K562 (cell line): ENCODE results near the gene AMN1. TPM values are rescaled to one million over a fixed set of nuclear protein-coding genes. Genes with fewer than 3 reads are reported as not detected.

ENCODE experiments used
- BCL6 ChIP-seq: fragments of 250-450 bp; sonication (Bioruptor Pico); IDR thresholded peaks from 2 replicates; pipeline ENCODE4 v1.4.0; 2020
- BCLAF1 ChIP-seq, 2 experiments: fragments of 450-650 bp in 1 of 2; IDR thresholded peaks; 2 replicates each; pipeline ENCODE4 v1.6.1; 2011 to 2017; ENCODE audit warnings: low read depth in 2 of 2, antibody characterized with exemption in 1 of 2, borderline replicate concordance in 1 of 2, low read length in 1 of 2, mild to moderate bottlenecking in 1 of 2, mixed read lengths in 1 of 2; ENCODE audit not compliant: control insufficient read depth in 1 of 2
- CBFA2T2 ChIP-seq: fragments of 450-650 bp; conservative IDR thresholded peaks from 2 replicates; pipeline ENCODE4 v1.6.1; 2017; ENCODE audit warnings: mild to moderate bottlenecking
- CBFA2T3 ChIP-seq: fragments of 450-650 bp; IDR thresholded peaks from 2 replicates; pipeline ENCODE4 v1.6.1; 2017
- CBFB ChIP-seq: sonication (generic); formaldehyde crosslinking; IDR thresholded peaks from 2 replicates; pipeline ENCODE4 v1.4.0; 2020; ENCODE audit warnings: mild to moderate bottlenecking, missing genetic modification reagents
- CBX1 ChIP-seq: sonication (generic); IDR thresholded peaks from 2 replicates; pipeline ENCODE4 v1.6.1; 2016; ENCODE audit warnings: antibody characterized with exemption, low read depth, mild to moderate bottlenecking
- CBX8 ChIP-seq: fragments of 200-600 bp; sonication (generic); IDR thresholded peaks from 2 replicates; pipeline ENCODE4 v1.6.1; 2012; ENCODE audit warnings: borderline replicate concordance, mixed run types, low read depth, mild to moderate bottlenecking, moderate library complexity, mixed read lengths, low read length, control low read depth, inconsistent platforms; ENCODE audit not compliant: poor library complexity, severe bottlenecking; ENCODE audit errors: extremely low read depth
- CHCHD3 ChIP-seq: fragments of 250-450 bp; sonication (Bioruptor Pico); IDR thresholded peaks from 2 replicates; pipeline ENCODE4 v2.1.2; 2022; ENCODE audit warnings: mild to moderate bottlenecking
- DACH1 ChIP-seq: fragments of 450-650 bp; IDR thresholded peaks from 2 replicates; pipeline ENCODE4 v1.6.1; 2018; ENCODE audit not compliant: partially characterized antibody
- FOSL1 ChIP-seq: fragments of 200-800 bp; sonication (Bioruptor generic); conservative IDR thresholded peaks from 2 replicates; pipeline ENCODE4 v1.6.1; 2016; ENCODE audit warnings: missing genetic modification characterization, missing compliant biosample characterization
- FOXA1 ChIP-seq: fragments of 450-650 bp; IDR thresholded peaks from 2 replicates; pipeline ENCODE4 v1.6.1; 2016; ENCODE audit warnings: mild to moderate bottlenecking, borderline replicate concordance
- MAZ ChIP-seq, 2 experiments: fragments of 450-650 bp in 1 of 2; sonication (generic) in 1 of 2; formaldehyde crosslinking; IDR thresholded peaks in 1 of 2; conservative IDR thresholded peaks in 1 of 2; 2 replicates each; pipeline versions ENCODE4 v1.4.0 to v1.5.0; 2020; ENCODE audit warnings: mild to moderate bottlenecking in 1 of 2, missing genetic modification reagents in 1 of 2
- MEF2A ChIP-seq: IDR thresholded peaks from 2 replicates; pipeline ENCODE4 v1.6.1; 2011; ENCODE audit warnings: low read depth, mild to moderate bottlenecking, low read length, moderate library complexity; ENCODE audit not compliant: control insufficient read depth
- NCOA6 ChIP-seq: fragments of 450-650 bp; IDR thresholded peaks from 2 replicates; pipeline ENCODE4 v1.6.1; 2017; ENCODE audit warnings: mild to moderate bottlenecking
- NCOR1 ChIP-seq: fragments of 450-650 bp; IDR thresholded peaks from 2 replicates; pipeline ENCODE4 v1.6.1; 2016; ENCODE audit warnings: mild to moderate bottlenecking, moderate library complexity
- PBX2 ChIP-seq, 2 experiments: IDR thresholded peaks in 1 of 2; conservative IDR thresholded peaks in 1 of 2; 2 replicates each; pipeline ENCODE4 v1.6.1; 2016; ENCODE audit warnings: low read depth in 2 of 2, mild to moderate bottlenecking in 1 of 2, missing compliant biosample characterization in 1 of 2, missing genetic modification characterization in 1 of 2, moderate library complexity in 1 of 2
- RAD51 ChIP-seq: fragments of 450-650 bp; IDR thresholded peaks from 2 replicates; pipeline ENCODE4 v1.7.1; 2016; ENCODE audit warnings: low read depth, mild to moderate bottlenecking, borderline replicate concordance
- THRAP3 ChIP-seq: fragments of 450-650 bp; IDR thresholded peaks from 2 replicates; pipeline ENCODE4 v1.6.1; 2016; ENCODE audit warnings: mild to moderate bottlenecking, inconsistent platforms, borderline replicate concordance
- ZNF197 ChIP-seq: fragments of 200-800 bp; sonication (Bioruptor generic); IDR thresholded peaks from 2 replicates; pipeline ENCODE4 v1.6.1; 2016; ENCODE audit warnings: low read depth, missing genetic modification characterization, missing compliant biosample characterization
- ZNF655 ChIP-seq: fragments of 250-450 bp; sonication (Bioruptor Pico); IDR thresholded peaks from 2 replicates; pipeline ENCODE4 v1.5.0; 2021
- polyA plus RNA-seq, 8 experiments: library from polyadenylated mRNA; depleted of rRNA in 4 of 8; stranded (reverse) in 5 of 8; unstranded in 3 of 8; fragments of >200 nt; fragmentation: Nextera tagmentation in 2 of 8; fragmentation: Illumina TruSeq in 1 of 8; extraction: Ambion mirVana in 2 of 8; extraction: Trizol in 1 of 8; gene quantifications; 2 replicates each; pipeline versions ENCODE4 v1.2.1 to v1.2.3, GENCODE V29; 2011 to 2014; ENCODE audit warnings: inconsistent platforms in 1 of 8, missing spikeins in 1 of 8
- total RNA-seq, 7 experiments: library from RNA; depleted of rRNA in 6 of 7; stranded (reverse); fragments of >200 nt in 6 of 7; fragmentation: Illumina TruSeq in 2 of 7; extraction: Trizol in 2 of 7; gene quantifications; 2 replicates each; pipeline versions ENCODE4 v1.2.1 to v1.2.3, GENCODE V29; 2011 to 2021; ENCODE audit warnings: low replicate concordance in 1 of 7

Gene AMN1
- total and polyA plus RNA-seq, 9 of the 15 experiments (the other 6 are each of a cell fraction or from before 2014, with no cell fraction given) = 5.2 to 27.6 (median 13.0) TPM

- TF ChIP-seq BCLAF1 (IDR thresholded peaks at IDR 0.05; ENCODE audit: borderline replicate concordance in 1 of 2, control insufficient read depth in 1 of 2, low read depth in 2 of 2, low read length in 1 of 2) = peak in 1 of 2 experiments; percentile 55; a peak in 1 of 4 replicates
- TF ChIP-seq ZNF197 = no peak
- TF ChIP-seq CBX1 = peak; percentile 66; the same call in 1 of the 2 replicates
- TF ChIP-seq DACH1 = peak; percentile 84
- TF ChIP-seq THRAP3 = no peak
- TF ChIP-seq CBFA2T2 = peak; percentile 86
- TF ChIP-seq MAZ (CRISPR knock-in tag; conservative IDR thresholded peaks at IDR 0.05 in 1 of 2, IDR thresholded peaks at IDR 0.05 in 1 of 2) = no peak
- TF ChIP-seq NCOA6 = no peak
- TF ChIP-seq MEF2A = 0 out of 2 replicates have a peak, but pooled peaks have one; percentile 36
- TF ChIP-seq ZNF655 (CRISPR knock-in tag) = no peak
- peak; percentile 25; the same call in 1 of the 2 replicates for TF ChIP-seq RAD51
- TF ChIP-seq FOSL1 = peak; percentile 98
- peak; percentile 86 for TF ChIP-seq NCOR1
- no peak for TF ChIP-seq PBX2 (CRISPR knock-in tag; IDR thresholded peaks at IDR 0.05; ENCODE audit: low read depth)
- peak; percentile 62 for TF ChIP-seq PBX2 (tag; conservative IDR thresholded peaks at IDR 0.05; ENCODE audit: low read depth)
- TF ChIP-seq BCL6 (CRISPR knock-in tag) = no peak
- no peak for TF ChIP-seq FOXA1
- TF ChIP-seq CHCHD3 (CRISPR knock-in tag) = no peak
- no peak for TF ChIP-seq CBX8
- no peak for TF ChIP-seq CBFB
- TF ChIP-seq CBFA2T3 = peak; percentile 93
These were observed 20.3 kb upstream of the AMN1 start (continued) for GRCh38 chr12:31749024-31749704.
